Measurements from ENCODE around the gene KCTD3. TPM values are rescaled to one million over a fixed set of nuclear protein-coding genes. Genes with fewer than 3 reads are reported as not detected.
A peak's percentile ranks its signal among the peaks of the same experiment; 100 is the strongest.

KCTD3 gene
- total RNA-seq, 1 donor from 2014 or later, result 55.0 TPM

- DNase-seq, result peak; percentile 38
Measured at GRCh38 chr1:215606564-215607168, 39.6 kb downstream of the KCTD3 start.

DNA sequence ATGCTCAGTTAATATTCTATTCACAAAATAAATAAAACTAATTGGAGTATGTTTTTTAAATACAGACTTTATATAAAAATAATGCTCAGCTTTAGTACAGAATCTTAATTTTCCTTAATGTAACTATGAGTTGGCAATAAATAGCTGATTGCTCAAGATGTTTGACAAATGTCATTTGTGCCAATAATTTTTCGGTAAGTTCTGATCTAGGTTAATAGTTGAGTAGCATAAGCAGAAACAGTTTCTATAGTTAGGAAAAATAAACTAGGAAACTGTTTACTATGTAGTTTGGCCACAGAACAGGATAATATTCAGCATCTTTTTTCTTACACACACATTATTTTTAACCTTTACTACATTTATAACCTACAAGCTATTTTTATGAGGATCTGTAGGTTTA is 40.3 kb downstream of the KCTD3 start:
- no peak for DNase-seq

DNA sequence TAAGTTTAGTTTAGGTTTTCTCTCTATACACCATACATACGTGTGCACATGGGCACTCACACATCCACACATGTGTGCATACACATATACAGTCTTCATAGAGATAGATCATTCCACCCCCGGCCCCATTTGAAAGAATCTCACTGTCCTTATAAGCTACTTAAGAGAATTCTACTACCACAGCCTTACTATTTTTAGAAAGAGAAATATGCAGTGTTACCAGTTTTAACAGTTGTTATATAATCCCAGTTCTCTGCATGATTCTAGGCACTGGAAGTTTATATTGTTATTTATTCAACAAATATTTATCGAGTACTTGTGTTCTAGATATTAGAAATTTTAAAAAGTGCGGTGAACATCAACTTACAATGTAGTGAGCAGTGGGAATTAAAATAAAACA is 41.5 kb downstream of the KCTD3 start:
- no peak for DNase-seq

DNA sequence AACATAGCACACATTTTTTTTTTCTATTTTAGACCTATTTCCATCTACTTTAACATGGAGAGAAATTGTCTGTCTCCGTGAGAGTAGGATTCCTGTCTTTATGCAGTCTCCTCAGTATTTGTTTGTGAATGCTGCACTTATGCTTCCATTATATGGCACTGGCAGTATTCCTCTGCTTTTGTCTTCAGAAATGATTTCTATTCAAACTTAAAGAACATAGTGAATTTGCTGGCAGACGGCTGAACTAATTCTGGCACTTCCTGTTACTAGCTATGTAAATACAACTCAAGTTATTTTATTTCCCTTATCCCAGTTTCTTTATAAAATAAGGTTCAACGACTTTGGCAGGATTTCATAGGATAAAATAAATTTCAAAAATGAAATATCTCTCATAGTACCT is 45.3 kb downstream of the KCTD3 start:
- DNase-seq, result peak; percentile 43

- no peak for DNase-seq
Measured at GRCh38 chr1:215617979-215618378, 50.9 kb downstream of the KCTD3 start.

GRCh38 chr1:215623162-215623561 is 56.1 kb downstream of the KCTD3 start:
- DNase-seq, result no peak

DNA sequence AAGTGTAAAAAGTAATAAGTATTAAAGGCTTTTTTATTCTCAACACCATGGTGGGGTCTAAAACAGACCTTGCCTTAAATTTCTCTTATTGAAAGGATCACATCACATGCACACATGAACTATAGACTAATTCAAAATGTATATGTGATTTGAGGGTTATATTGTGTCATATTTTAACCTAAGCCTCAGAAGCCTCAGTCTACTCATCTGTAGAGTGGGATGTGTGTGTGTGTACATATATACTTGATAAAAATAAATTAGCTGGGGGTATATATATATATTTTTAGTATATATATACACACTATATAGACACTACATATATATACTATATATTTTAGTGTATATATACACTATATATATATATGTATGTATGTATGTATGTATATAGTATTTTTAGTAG is 58.8 kb downstream of the KCTD3 start:
- no peak for DNase-seq

- no peak for DNase-seq
Measured at GRCh38 chr1:215631040-215631439, 63.9 kb downstream of the KCTD3 start.

GRCh38 chr1:215631489-215631888 is 64.4 kb downstream of the KCTD3 start:
- no peak for DNase-seq

- DNase-seq, result no peak
Measured at GRCh38 chr1:215635827-215636226, 68.7 kb downstream of the KCTD3 start.

- no peak for DNase-seq
Measured at GRCh38 chr1:215636258-215636965, 69.3 kb downstream of the KCTD3 start.

GRCh38 chr1:215637041-215637573 is 70.0 kb downstream of the KCTD3 start:
- no peak for DNase-seq

GRCh38 chr1:215640429-215641148 is 73.5 kb downstream of the KCTD3 start:
- no peak for DNase-seq

GRCh38 chr1:215643592-215644321 is 76.7 kb downstream of the KCTD3 start:
- no peak for DNase-seq

GRCh38 chr1:215645182-215645581 is 78.1 kb downstream of the KCTD3 start:
- DNase-seq, result no peak

GRCh38 chr1:215645861-215646260 is 78.8 kb downstream of the KCTD3 start:
- DNase-seq, result no peak

GRCh38 chr1:215647738-215648137 is 80.6 kb downstream of the KCTD3 start:
- no peak for DNase-seq

GRCh38 chr1:215648957-215649356 is 81.9 kb downstream of the KCTD3 start:
- no peak for DNase-seq

DNA sequence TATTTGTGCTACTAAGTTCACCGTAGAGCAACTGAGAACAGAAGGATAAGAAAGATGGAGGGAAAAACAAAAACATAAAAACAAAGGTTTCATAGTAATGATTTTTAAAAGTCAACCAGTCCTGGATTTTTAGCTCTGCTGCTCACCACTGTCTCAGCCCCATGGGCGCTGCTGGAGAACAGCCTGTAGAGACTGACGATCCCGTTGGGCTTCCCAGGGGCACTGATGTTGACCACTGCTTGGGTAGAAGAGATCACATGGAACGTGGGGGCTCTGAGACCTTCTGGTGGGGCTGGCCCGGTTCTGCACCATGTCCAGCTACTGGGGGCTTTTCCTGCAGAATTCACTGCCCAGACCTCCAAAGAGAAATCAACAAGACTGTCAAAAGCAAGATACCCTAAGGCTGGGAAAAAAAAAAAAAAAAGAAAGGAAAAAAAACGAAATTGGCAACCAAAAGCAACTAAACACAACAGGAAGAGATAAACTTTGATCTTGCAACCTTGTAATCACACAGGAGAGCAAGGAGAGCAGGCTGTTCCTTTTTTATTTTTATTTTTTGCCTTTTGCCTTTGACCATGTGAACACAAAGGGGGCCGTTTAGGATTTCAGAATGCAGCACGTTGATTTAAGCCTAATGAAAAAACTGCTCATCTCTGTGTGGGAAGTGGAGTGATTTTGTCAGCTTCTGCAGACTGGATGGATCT is 83.5 kb downstream of the KCTD3 start:
- DNase-seq, result no peak

DNA sequence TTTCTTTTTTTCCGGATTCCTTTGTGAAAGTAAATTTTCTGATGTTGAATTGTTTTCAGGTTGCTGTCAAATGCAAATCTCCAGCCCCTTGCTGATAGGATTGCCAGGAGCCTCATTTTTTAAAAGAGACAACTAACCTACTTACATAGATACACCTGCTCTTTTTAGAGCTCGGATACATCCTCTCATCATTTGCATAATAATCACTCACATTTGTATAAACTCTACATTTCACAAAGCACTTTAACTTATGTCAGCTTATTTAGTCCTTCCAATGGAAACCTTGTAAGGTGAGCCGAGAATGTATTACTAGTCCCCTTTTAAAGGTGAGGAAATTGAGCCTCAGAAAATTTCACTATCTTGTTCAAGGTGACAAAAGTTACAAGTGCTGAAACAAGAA is 84.8 kb downstream of the KCTD3 start:
- no peak for DNase-seq

- DNase-seq, result no peak
Measured at GRCh38 chr1:215652371-215652770, 85.3 kb downstream of the KCTD3 start.

- DNase-seq, result no peak
Measured at GRCh38 chr1:215657047-215657446, 89.9 kb downstream of the KCTD3 start.
